HG02938 (cell line): ENCODE measurements around the gene GEMIN5.
A peak's percentile ranks its signal among the peaks of the same experiment; 100 is the strongest.

Source experiments
- ATAC-seq: cut with Tn5 transposase; IDR thresholded peaks from one replicate; pipeline ENCODE4 v1.9.1; 2021; ENCODE audit warnings: mild to moderate bottlenecking, moderate library complexity; ENCODE audit not compliant: unreplicated experiment

Gene GEMIN5

DNA sequence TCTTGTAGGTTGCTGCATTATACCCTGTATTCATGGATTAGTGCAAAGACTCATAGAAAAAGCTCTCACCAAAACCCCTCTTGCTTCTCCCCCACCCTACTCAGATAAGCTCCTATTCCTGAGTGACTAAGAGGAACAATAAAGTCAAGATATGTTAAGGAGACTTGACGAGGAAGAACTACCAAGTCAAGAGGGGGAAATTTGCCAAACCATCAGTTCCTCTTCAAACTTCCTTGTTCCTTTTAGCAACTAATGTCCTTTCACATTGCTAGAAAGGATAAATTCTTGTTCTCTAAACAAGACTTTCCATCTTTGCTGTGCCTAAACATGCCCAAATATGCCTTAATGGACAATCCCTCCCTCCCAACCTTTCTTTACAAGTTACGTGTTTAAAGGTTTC lies 52.6 kb downstream of the GEMIN5 start:
- no peak for ATAC-seq

DNA sequence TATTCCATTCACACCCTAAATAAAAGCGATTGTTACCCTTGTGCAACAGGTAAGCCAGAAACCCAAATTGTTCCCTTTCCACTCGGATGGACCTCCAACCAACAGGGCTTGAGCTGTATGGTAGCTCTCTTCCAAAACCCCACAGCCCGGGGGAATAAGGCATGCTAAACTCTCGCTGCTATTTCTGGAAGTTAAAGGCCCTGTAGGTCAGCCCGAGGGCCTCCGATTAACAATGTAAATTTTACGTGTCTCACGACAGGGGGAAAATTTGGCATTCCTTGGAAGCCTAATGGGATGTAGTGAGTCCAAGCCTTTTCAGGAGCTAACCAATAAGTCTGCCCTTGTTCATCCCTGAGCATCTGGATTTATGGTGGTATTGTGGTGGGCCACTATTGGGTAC lies 53.6 kb downstream of the GEMIN5 start:
- no peak for ATAC-seq

DNA sequence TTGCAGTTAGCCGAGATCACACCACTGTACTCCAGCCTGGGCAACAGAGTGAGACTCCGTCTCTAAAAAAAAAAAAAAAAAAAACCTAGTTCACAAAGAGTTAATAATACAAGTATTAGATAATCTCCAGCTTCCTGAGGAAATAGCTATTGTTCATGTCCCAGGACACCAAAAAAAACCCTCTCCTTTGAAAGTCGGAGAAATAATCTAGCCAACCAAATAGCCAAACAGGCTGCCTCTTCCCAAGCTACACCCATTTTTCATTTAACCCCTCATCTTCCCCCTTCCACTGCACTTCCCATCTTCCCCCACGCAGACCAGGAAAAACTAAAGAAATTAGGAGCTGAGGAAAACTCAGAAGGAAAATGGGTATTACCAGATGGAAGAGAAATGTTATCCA lies 56.0 kb downstream of the GEMIN5 start:
- ATAC-seq, result no peak

DNA sequence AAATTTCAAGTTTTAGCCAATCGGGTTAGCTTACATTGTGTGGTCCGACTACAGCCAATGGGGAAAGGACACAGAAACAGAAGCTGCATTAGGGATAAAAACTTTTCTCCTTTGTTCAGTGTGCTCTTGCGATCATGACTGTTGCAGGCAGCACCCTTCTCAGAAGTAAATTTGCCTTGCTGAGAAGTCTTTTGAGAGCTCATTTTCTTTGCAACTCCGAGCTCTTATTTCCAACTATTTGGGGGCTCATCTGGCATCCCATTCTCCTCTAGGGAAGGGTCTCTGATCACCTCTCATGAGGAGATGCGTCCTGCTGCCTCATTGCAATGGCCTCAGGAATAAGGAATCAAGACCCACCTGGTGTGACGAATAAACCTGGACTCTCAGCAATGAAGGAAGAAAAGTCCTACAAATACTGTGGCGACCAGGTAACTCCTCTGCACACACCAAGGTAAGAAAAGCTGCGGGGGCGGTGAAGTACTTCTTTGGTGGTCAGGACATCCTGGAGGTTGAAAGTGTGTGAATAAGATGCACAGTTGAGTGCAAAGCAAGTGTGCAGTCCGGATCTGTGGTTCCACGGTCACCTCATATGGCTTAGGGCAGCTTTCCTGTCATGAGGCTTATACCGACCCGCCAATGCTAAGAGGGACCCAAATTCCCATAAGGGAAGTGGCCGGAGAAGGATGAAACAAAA lies 59.2 kb downstream of the GEMIN5 start:
- ATAC-seq, result no peak

DNA sequence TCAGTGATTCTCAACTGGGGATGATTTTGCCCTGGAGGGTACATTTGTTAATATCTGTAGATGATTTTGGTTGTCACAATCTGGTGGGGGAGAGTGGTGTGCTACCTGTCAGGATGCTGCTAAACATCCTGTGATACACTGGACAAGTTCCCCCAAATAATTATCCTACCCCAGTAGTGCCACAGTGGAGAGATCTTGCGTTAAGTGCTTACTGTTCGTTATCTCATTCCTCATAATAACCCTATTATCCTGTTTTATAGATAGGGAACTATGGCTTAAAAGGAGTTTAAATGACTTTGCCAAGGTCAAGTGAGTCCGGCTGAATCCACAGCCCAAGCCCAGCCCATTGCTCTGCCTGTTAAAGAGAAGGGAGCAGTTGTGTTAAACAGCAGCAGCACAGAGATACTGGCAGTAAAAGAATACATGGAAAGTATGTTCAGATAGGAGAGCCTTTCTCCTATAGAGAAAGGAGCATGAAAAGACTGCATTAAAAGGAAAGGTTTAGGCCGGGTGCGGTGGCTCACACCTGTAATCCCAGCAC lies 64.2 kb downstream of the GEMIN5 start:
- ATAC-seq, result no peak

DNA sequence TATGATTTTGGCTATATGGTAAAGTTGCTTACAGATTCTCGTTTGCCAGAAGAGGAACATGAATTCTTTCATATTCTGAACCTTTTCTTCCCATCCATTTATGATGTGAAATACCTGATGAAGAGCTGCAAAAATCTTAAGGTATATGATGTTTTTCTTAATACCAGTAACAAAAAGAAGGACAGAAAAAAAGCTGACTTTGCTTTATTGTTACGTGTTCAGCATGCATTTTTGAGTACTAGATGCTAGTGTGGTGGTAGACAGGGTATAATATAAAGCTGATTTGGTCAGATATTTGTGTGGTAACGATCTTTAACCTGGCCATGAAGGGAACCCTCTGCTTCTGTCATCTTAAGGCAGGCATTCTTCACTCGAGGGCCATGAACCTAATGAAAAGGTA lies 66.3 kb downstream of the GEMIN5 start:
- ATAC-seq, result no peak

DNA sequence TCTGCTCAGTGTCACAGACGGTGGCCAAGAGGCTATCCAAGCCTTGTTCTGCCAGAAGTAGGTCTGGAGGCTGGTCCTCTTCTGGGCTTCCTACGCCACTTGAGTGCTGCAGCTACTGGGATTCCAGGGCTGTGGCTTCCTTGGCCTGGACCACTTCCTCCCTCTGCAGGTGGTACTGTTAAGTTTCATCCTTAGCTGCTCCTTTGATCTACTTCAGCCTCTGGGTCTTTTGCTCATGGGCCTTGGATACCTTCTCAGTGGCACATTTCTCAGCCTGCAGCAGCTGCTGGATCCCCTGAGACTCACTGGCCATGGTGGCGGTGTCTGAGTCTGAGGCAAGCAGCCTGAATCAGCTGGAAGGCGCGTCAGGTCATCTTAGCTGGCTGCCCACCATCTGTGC lies 69.3 kb downstream of the GEMIN5 start:
- ATAC-seq, result no peak

DNA sequence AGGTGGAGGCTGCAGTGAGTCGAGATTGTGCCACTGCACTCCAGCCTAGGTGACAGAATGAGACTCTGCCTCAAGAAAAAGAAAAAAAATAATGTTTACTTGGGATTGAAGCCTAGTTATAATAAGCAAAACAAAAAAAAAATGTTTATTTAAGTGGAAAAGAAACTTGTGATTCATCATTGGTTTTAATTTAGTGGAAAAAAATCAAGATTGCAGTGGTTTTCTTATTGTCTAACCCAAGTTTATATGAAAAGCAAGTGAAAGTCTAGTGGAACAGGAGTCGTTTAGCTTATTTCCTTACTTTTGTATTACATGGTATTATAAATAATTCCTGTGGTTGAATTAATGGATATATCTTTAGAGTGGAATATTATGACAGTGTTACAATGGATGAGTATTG lies 71.2 kb downstream of the GEMIN5 start:
- ATAC-seq, result no peak

DNA sequence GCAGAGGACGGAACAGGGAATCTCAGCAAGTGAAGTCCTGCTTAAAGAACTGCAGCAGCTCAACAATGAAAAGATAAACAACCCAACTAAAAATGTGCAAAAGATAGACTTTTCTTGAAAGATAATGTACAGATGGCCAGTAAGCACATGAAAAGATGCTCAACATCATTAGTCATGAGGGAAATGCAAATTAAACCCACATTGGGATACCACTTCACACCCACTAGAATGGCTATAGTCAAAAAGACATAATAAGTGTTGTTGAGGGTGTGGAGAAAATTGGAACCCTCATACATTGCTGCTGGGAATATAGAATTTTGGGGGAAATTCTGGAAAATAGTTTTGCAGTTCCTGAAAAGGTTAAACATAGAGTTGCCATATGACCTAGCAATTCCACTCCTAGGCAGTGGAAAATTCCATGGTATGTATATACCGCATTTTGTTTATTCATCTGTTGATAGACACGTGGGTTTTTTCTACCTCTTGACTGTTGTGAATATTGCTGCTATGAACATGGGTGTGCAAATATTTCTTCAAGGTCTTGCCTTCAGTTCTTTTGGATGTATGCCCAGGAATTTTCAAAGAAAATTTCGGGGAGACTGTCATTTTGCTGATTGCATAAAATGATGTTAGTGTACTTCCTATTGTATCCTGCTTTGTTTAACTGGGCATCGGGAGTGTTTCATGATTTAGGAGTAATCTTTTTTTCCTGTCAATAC lies 72.4 kb downstream of the GEMIN5 start:
- no peak for ATAC-seq

DNA sequence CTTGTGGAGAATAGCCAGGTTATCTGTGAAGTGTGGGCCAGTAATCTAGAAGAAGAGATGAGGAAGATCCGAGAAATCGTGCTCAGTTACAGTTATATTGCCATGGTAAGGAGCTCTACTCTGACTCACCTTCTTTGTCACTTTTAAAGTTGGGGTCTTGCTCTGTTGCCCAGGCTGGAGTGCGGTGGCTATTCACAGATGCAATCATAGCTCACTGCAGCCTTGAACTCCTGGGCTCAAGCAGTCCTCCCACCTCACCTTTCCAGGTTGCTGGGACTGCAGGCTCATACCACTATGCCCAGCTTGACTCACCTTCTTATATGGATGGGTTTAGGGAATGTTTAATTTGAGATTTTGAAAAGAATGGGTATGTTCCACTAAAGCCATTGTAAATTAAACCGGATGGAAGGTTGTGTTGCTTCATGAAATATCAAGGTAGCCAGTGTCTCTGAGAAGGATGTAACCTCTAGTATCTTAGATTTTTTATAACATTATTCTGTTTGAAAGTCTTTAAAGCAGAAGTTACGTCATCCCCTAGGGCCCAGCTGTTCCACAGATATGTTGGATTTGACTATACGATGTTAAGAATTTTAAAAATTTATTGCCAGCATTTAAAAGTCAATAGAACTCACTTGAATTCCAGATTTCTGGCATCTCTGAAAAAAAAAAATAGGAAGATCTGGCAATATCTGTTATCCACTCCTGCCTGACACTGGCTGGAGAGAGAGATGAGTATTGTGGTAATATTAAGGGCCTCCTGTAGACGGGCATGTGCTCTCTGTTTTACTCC lies 74.5 kb downstream of the GEMIN5 start:
- ATAC-seq, result no peak

DNA sequence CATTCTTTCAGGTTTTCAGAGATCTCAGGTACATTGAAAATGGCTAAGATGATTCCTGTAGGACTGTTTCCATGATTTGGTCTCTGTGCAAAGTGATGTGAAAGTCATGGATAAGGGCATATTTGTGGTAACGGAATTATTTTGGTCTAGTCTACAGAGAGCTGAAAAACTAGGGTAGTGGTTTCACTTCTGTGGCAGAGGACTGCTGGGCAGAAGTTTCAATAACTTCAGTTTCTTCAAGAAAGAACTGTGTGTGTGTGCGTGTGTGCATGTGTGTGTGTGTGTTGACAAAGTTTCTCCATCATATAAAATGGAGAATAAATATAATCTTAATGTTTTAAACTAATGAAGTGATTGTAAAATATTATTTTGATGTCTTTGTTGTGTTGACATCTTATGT lies 75.2 kb downstream of the GEMIN5 start:
- ATAC-seq, result no peak

DNA sequence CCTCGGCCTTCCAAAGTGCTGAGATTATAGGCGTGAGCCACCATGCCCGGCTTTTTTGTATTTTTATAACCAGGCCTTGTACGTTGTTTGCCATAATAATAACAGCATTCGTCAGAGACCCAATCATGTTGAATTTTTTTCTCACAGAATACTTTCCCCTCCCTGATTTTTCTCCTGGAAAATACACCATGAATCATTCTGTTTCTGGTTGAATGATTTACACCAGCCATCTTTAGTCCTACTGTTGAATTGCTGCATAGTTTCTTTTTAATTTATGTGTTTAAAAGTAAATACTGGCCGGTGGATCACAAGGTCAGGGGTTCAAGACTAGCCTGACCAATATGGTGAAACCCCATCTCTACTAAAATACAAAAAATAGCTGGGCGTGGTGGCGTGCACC lies 76.1 kb downstream of the GEMIN5 start:
- no peak for ATAC-seq

DNA sequence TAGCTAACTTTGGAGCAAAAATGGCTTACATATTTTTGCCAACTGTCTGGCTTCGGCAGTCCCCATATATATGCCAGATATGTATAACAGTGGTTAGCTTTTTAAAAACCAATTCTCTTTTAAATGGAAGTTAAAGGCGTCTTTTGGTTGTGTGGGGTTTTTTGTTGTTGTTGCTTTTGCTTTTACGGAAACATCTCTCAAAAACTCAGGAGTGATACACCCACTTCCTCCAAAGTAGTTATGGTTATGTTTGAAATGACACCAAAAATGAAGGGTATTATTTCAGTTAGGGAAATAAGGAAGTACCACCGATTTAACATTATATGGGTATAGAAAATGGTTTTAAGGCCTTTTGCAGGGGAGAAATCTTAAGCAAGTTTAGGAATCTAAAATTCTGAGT lies 77.2 kb downstream of the GEMIN5 start:
- no peak for ATAC-seq

DNA sequence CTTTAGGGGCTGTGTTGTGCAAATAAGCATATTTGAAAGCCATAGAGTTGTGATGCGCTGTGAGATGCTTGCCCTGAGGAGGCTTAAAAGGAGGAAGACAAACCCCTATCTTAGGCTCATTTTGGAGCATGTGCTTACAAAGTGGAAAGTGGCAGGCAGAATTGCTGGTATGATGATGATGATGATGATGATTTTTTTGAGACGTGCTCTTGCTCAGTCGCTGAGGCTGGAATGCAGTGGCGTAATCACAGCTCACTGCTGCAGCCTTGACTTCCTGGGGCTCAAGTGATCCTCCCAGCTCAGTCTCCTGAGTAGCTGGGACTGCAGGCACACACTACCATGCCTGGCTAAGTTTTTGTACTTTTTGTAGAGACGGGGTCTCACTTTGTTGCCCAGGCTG lies 77.9 kb downstream of the GEMIN5 start:
- ATAC-seq, result no peak

DNA sequence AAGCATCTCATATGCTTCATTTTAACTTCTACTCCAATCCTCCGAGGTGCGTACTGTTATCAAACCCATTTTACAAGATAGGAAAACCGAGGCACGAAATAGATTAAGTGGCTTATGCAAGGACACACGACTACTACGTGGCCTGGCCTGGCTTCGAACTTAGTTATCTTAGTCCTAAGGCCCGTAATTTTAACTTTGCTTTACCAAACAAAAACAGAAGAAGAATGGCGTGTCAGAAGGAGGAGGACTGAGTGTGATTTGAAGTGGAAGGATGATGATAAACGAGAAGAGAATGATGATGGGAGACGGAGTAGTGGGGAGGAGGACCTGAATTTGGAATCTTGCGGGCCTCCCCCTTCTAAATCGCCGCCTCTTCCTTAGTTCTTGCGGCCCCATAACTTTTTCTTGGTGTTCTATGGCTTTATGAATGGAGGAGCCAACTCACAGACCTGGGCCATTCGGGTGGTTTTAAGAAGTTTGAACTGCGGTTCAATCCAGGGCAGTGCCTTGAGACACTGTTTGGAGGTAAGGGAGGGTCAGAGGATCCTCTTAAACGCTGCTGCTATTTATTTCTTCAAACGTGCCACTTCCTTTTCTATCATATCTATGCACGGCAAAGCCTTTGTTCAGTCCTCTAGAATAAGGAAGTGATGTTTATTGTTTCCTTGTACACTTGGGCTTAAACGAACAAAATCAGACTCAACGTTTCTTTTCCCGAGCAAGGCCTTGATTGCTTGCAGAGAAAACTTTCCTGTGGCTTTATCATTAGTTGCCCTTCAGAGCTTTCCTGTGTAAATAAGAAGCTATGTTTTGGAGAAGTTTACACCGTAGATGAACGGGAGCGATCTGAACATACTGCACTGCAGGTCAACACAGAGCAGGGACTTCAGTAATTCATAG lies 78.8 kb downstream of the GEMIN5 start:
- ATAC-seq, result no peak

DNA sequence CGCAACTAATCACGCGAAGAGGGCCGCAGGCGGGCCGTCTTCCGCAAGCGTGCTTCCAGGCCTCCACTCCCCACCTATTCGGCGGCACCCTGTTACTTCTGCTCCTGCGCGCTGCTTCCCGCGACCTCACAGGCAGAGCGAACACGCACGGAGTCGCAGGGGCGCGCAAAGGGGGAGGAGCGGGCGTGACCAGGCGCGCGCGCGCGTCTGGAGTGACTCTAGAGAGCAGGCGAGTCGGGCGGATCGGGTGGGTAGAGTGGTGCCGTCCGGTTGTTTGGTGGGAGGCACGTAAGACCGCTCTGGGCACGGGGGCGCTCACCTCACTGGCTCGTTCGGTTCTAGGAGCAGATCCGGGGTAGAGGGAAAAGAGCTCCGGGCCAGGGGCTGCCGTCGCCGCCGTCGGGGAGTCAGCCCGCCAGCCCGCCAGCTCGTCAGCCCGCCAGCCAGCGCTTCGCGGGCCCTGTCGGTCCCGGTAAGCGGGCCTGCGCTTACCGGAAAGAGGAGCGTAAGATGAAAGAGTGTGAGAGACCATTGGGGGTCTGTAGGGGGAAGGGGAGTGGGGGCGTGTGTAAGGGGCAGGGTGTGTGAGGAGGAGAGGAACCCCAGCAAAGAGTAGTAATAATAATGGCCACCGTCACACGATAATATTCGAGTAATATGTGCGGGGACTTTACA lies 79.6 kb downstream of the GEMIN5 start, which contains the start of gene CNOT8:
Gene CNOT8 (plus strand): TSS at position 331 of the 675 bp plus-strand sequence. CDS start 4,652 bp downstream, outside the sequence.
- peak; percentile 68 for ATAC-seq

DNA sequence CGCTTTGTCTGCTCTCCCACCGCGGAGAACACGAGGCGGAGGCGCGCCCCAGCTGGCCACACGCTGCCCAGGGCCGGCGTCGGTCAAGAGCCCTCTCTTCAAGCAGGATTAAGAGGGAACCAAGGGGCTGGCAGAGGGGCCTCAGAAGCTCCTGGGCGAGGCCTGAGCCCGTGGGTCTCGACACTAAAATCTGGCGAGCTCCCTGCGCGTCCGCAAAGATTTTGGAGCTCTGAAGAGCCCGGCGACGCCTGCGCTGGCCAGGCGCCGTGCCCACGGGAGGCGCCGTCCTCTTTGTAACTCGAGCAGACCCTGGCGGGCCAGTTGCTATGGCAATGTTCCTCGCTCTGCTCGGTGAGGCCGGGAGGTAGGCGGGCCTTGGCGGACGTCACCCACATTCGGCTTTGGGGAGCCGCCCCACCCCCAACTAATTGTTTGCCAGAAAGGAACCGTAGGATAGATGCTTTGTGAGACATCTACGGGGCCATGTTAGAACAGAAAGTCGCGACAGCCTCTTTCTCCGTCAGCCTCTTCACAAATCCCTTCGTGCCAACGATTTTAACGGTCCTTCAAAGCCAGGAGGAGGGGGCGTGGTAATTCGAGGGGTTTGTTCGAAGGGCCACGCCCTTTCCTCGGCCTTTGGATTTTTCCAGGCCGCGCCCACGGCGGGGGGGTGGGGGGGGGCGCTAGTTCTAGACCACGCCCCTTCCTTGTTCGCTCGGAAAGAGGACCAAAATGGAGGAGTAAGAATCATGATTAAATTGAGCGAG lies 80.3 kb downstream of the GEMIN5 start:
- ATAC-seq, result peak; percentile 64

DNA sequence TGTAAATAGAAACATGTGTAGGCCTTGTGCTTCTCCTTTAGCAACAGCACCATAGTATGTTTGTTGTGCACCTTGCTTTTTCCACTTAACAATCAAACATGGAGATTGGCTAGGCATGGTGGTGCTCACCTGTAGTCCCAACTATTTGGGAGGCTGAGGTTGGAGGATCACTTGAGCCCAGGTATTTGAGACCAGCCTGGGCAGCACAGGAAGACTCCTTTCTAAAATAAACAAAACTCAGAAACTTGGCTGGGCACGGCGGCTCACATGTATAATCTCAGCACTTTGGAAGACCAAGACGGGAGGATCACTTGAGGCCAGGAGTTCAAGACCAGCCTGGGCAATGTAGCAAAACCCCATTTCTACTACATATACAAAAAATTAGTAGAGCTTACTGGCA lies 86.7 kb downstream of the GEMIN5 start:
- no peak for ATAC-seq
